Iris pigment epithelial cell (primary cell): Measurements from ENCODE around the gene PLET1.
"Not testable (repeated sequence)": the region's sequence is repeated elsewhere in the genome, so short reads cannot be mapped to it uniquely, and the experiment has no call there.

Experiments
- DNase-seq: peaks from one replicate; pipeline ENCODE4 v3.0.0-alpha.2; 2011; ENCODE audit warnings: low read depth

The PLET1 gene

DNA sequence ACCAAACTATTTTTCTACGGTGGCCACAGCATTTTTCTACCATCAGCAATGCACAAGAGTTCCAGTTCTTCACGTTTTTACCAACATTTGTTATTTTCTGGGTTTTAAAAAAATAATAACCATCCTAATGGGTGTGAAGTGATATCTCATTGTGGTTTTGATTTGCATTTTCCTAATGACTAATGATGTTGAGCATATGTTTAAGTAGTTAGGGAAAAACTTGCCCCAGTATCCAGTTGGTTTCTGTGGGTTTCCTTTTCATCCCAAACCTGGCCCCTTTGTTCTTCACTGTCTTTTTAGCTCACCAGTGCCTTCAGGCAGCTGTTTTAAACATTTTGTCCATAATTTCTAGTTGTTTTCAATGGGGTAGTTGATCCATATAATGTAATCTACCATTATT, 49.1 kb downstream of the PLET1 start:
- DNase-seq = no peak

DNA sequence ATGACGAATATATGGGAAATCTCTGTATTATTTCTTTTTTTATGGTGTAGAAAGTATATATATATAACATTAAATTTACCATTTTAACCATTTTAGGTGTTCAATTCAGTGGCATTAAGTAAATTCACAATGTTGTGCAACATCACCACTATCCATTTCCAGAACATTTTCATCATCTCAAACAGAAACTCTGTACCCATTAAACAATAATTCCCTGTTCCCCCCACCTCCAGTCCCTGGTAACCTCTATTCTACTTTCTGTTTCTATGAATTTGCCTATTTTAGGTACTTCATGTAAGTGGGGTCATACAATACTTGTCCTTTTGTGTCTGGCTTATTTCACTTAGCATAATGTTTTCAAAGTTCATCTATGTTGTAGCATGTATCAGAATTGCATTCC, 49.8 kb downstream of the PLET1 start:
- DNase-seq = no peak

DNA sequence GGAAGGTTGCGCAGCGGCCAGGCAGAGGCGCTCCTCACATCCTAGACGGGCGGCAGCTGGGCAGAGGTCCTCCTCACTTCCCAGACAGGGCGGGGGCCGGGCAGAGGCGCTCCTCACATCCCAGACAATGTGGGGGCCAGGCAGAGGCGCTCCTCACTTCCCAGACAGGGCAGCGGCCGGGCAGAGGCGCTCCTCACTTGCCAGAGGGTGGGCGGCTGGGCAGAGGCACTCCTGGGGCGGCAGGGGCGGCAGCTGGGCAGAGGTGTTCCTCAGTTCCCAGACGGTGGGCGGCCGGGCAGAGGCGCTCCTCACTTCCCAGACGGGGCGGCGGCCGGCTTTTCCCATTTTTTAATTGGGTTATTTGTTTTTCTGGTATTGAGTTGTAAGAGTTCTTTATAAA, 54.6 kb downstream of the PLET1 start:
- no peak for DNase-seq

DNA sequence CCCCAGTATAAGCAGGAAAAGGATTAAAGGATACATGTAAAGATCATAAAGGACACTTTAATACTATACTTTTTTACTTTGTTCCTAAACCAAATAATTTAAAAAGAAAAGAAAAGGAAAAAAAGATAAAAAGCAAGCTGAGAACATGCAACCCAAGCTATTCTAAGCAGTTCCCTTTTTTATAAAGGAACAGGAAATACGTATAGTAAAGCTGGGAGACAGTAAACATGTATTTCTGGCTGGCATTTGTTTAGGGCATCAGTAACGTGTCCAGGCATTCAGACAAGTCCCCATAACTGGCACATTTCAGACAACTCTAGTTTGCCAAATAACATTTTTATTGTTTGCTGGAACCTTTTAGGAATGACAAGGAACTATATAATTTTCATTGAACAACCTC, 60.4 kb downstream of the PLET1 start:
- DNase-seq = no peak

DNA sequence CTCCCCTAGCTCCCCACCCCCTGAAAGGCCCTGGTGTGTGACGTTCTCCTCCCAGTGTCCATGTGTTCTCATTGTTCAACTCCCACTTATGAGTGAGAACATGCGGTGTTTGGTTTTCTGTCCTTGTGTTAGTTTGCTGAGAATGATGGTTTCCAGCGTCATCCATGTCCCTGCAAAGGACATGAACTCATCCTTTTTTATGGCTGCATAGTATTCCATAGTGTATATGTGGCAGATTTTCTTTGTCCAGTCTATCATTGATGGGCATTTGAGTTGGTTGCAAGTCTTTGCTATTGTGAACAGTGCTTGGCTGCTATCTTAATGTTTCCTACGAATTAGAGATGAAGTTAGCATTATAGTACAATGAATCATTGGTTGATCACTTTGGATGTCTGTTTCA, 61.6 kb downstream of the PLET1 start:
- DNase-seq = not testable (repeated sequence)
